ENCODE data around the gene CHL1. TPM values are rescaled to one million over a fixed set of nuclear protein-coding genes. Genes with fewer than 3 reads are reported as not detected.

Gene CHL1
- total and polyA plus RNA-seq, 7 donors, result 0.43 to 1.9 (median 0.67) TPM

GRCh38 chr3:339351-339750 is 142.8 kb downstream of the CHL1 start:
- TF ChIP-seq, protein P1, sequence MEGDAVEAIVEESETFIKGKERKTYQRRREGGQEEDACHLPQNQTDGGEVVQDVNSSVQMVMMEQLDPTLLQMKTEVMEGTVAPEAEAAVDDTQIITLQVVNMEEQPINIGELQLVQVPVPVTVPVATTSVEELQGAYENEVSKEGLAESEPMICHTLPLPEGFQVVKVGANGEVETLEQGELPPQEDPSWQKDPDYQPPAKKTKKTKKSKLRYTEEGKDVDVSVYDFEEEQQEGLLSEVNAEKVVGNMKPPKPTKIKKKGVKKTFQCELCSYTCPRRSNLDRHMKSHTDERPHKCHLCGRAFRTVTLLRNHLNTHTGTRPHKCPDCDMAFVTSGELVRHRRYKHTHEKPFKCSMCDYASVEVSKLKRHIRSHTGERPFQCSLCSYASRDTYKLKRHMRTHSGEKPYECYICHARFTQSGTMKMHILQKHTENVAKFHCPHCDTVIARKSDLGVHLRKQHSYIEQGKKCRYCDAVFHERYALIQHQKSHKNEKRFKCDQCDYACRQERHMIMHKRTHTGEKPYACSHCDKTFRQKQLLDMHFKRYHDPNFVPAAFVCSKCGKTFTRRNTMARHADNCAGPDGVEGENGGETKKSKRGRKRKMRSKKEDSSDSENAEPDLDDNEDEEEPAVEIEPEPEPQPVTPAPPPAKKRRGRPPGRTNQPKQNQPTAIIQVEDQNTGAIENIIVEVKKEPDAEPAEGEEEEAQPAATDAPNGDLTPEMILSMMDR (IDR thresholded peaks at IDR 0.05), result no peak
- no peaks in the 10 kb centered on the region for H3K36me3 ChIP-seq (ENCODE audit: insufficient read depth in 1 of 2, low read depth in 1 of 2)
- ATAC-seq (no peak), DNase-seq (no peak)
- no peaks in the 10 kb centered on the region for H3K27me3 ChIP-seq (ENCODE audit: insufficient read depth in 3 of 3, low read length in 2 of 3)
- no peak overlapping the region for H3K4me3 ChIP-seq
- no peaks in the 10 kb centered on the region for H3K4me1 ChIP-seq
- 69 to 77% (median 77%) methylated on average over 5 of the region's 5 CpGs for WGBS, 3 donors
- no peak overlapping the region for H3K27ac ChIP-seq
- H3K9me3 ChIP-seq, result no peaks in the 10 kb centered on the region
- intact Hi-C loops (cut with DNase I), result no loop called here

- H3K27me3 ChIP-seq (ENCODE audit: insufficient read depth in 3 of 3, low read length in 2 of 3), result no peaks in the 10 kb centered on the region
- intact Hi-C loops (cut with DNase I), result no loop called here
- no peak for ATAC-seq
- no peak overlapping the region for H3K4me3 ChIP-seq
- TF ChIP-seq, protein P1 (IDR thresholded peaks at IDR 0.05), result no peak
- no peaks in the 10 kb centered on the region for H3K9me3 ChIP-seq
- H3K4me1 ChIP-seq, result no peaks in the 10 kb centered on the region
- 56 to 73% (median 64%) methylated on average over 4 of the region's 4 CpGs for WGBS, 3 donors
- no peaks in the 10 kb centered on the region for H3K36me3 ChIP-seq (ENCODE audit: insufficient read depth in 1 of 2, low read depth in 1 of 2)
- H3K27ac ChIP-seq, result no peak overlapping the region
- DNase-seq, result no peak
These were observed 145.4 kb downstream of the CHL1 start for GRCh38 chr3:341998-342397.

GRCh38 chr3:346186-346585 is 149.6 kb downstream of the CHL1 start:
- 94 to 98% (median 98%) methylated on average over 1 of the region's 1 CpG for WGBS, 3 donors

DNA sequence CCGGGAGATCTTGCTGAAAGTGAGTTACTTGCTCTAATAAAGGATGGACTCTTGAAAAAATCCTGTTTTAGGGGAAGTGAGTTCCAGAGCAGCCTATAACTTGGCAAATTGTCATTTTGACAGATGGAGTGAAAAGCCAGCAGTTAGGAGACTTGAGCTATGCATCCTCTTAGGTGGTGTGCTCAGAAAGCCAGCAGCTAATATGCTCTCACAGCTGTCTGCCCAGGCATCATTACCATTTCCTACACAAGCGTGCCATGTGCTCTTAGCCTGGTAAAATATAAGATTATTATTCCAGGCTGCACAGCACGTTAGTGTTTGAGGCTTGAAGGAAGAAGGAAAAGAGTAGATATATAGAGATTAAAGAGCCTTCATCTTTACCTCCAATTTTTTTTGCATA is 151.0 kb downstream of the CHL1 start:
- H3K4me3 ChIP-seq, result no peak overlapping the region
- H3K27me3 ChIP-seq (ENCODE audit: insufficient read depth in 3 of 3, low read length in 2 of 3), result no peaks in the 10 kb centered on the region
- DNase-seq (no peak), ATAC-seq (no peak)
- H3K9me3 ChIP-seq, result no peaks in the 10 kb centered on the region
- no peaks in the 10 kb centered on the region for H3K4me1 ChIP-seq
- WGBS, 3 donors, result 58 to 75% (median 70%) methylated on average over 3 of the region's 3 CpGs
- H3K36me3 ChIP-seq (ENCODE audit: insufficient read depth in 1 of 2, low read depth in 1 of 2), result no peaks in the 10 kb centered on the region
- intact Hi-C loops (cut with DNase I), result no loop called here
- TF ChIP-seq, protein P1 (IDR thresholded peaks at IDR 0.05), result no peak
- H3K27ac ChIP-seq, result no peak overlapping the region

More at GRCh38 chr3:346186-346585, 149.6 kb downstream of the CHL1 start:
- TF ChIP-seq, protein P1 (IDR thresholded peaks at IDR 0.05), result no peak
- Histone ChIP-seq H3K4me1 (no peaks in the 10 kb centered on the region), H3K4me3 (no peak overlapping the region), H3K36me3 (ENCODE audit: insufficient read depth in 1 of 2, low read depth in 1 of 2) (no peaks in the 10 kb centered on the region), H3K27ac (no peak overlapping the region), H3K9me3 (no peaks in the 10 kb centered on the region), H3K27me3 (ENCODE audit: insufficient read depth in 3 of 3, low read length in 2 of 3) (no peaks in the 10 kb centered on the region)
- no peak for DNase-seq
- ATAC-seq, result no peak
- intact Hi-C loops (cut with DNase I), result no loop called here

DNA sequence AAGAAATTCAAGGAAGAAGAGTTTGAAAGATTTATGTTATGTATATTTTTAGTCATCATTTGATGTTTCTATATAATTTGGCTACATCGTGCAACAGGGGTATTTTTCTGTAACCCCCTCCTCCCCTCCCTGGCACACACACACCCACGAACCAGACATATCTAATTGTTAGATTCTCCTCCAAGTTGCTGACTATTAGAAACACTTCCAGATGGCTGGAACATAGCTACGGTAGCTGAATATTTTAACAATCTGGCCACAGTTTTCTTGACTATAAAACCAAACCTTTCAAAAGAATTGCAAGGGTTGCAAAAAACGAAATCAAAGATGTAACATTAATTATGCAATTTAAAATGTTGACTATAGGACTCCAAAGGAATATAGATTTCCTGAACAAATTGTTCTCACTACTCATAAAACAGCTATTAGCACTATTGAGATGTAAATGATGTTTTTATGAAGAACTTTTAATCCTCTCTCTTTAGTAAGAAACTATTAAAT is 154.4 kb downstream of the CHL1 start:
- H3K27me3 ChIP-seq (ENCODE audit: insufficient read depth in 3 of 3, low read length in 2 of 3), result no peaks in the 10 kb centered on the region
- H3K9me3 ChIP-seq, result no peaks in the 10 kb centered on the region
- intact Hi-C loops (cut with DNase I), result no loop called here
- H3K4me1 ChIP-seq, result no peaks in the 10 kb centered on the region
- no peak overlapping the region for H3K4me3 ChIP-seq
- DNase-seq, result no peak
- no peak for ATAC-seq
- no peak overlapping the region for H3K27ac ChIP-seq
- TF ChIP-seq, protein P1 (IDR thresholded peaks at IDR 0.05), result no peak
- 44 to 63% (median 47%) methylated on average over 4 of the region's 4 CpGs for WGBS, 3 donors
- H3K36me3 ChIP-seq (ENCODE audit: insufficient read depth in 1 of 2, low read depth in 1 of 2), result no peaks in the 10 kb centered on the region
